ENCODE data around the gene ZKSCAN7.
"Not testable (repeated sequence)": the region's sequence is repeated elsewhere in the genome, so short reads cannot be mapped to it uniquely, and the experiment has no call there.

Gene ZKSCAN7

DNA sequence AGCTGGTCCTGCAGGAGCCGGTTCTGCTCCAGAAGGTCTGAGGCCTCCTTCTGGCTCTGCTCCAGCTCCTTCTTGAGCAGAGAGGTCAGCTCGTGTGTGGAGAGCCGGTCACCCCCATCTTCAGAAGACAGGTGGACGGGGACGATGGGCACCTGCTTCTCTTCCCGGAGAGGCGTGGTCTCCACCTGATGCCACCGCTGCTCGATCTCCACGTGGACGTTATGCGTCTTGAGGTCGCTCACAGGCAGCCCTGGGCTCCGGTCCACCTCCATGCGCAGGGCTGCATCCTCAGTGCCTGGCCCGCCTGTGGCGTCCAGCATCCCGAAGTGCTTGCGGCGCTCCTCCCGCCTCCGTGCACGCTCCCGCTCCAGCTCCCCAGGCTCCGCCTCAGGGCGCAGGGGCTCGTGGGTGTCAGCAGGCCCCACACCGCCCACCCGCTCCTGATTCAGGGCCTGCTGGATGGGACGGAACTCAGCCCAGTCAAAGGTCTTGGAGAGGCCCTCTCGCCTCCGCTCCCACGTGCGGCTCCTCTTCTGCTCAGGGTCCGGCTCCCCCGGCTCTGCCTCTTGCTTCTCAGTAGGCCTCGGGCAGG lies 24.0 kb downstream of the ZKSCAN7 start:
- not testable (repeated sequence) for H3K27me3 Mint-ChIP-seq (ENCODE audit: low read depth, poor library complexity)

DNA sequence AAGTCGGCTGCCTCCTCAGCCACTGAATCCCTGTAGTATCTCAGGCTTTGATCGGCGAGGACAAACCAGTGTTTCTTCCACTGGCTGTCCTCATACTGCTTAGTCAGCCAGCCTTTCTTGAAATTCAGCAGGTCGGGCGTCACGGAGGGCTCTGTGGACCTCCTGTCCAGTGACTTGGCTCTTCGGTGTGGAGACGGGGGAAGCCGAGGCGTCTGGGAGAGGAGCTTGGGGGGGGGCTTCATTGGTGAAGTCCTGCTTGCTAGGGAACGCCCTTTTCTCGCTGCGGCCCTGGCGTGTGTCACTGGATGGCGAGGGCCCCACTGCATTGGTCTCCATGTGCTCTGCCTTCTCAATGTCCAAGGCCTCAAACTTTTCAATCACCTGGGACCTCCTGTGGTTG lies 24.8 kb downstream of the ZKSCAN7 start:
- not testable (repeated sequence) for H3K4me3 Mint-ChIP-seq; DNase-seq; H3K27ac Mint-ChIP-seq; H3K27me3 Mint-ChIP-seq (ENCODE audit: low read depth, poor library complexity)
- Mint-ChIP-seq H3K4me1 (peaks cover 13% of the 10 kb centered on the region), H3K9me3 (peaks cover 37% of the 10 kb centered on the region), H3K36me3 (ENCODE audit: low read depth) (peaks cover 77% of the 10 kb centered on the region)

More for the DNA sequence above, 24.0 kb downstream of the ZKSCAN7 start:
- peaks cover 85% of the 10 kb centered on the region for H3K36me3 Mint-ChIP-seq (ENCODE audit: low read depth)
- not testable (repeated sequence) for H3K4me3 Mint-ChIP-seq, H3K4me1 Mint-ChIP-seq, H3K27ac Mint-ChIP-seq, DNase-seq
- H3K9me3 Mint-ChIP-seq, result peaks cover 44% of the 10 kb centered on the region

DNA sequence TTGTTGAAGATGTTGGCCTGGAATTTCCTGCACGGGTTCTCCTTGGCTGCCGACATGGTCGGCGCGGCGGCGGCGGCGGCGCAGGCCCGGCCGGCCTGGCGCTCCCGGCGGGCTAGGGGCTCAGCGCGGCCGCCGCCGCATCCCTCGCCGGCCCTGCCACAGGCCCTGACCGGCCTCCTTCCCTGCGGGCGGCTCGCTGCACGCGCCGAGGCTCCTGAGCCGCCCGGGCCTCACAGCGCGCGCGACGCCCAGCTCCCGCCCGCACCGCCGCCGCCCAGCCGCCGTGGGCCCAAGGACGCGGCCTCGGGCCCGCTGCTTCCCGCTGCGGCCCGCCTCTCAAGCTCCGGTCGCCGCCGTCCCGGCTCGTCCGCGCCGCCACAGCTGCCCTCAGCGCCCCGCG lies 26.0 kb downstream of the ZKSCAN7 start:
- not testable (repeated sequence) for H3K4me3 Mint-ChIP-seq; DNase-seq; H3K27me3 Mint-ChIP-seq (ENCODE audit: low read depth, poor library complexity); H3K27ac Mint-ChIP-seq
- peaks cover 38% of the 10 kb centered on the region for H3K9me3 Mint-ChIP-seq
- H3K4me1 Mint-ChIP-seq, result peaks cover 24% of the 10 kb centered on the region
- H3K36me3 Mint-ChIP-seq (ENCODE audit: low read depth), result peaks cover 77% of the 10 kb centered on the region

DNA sequence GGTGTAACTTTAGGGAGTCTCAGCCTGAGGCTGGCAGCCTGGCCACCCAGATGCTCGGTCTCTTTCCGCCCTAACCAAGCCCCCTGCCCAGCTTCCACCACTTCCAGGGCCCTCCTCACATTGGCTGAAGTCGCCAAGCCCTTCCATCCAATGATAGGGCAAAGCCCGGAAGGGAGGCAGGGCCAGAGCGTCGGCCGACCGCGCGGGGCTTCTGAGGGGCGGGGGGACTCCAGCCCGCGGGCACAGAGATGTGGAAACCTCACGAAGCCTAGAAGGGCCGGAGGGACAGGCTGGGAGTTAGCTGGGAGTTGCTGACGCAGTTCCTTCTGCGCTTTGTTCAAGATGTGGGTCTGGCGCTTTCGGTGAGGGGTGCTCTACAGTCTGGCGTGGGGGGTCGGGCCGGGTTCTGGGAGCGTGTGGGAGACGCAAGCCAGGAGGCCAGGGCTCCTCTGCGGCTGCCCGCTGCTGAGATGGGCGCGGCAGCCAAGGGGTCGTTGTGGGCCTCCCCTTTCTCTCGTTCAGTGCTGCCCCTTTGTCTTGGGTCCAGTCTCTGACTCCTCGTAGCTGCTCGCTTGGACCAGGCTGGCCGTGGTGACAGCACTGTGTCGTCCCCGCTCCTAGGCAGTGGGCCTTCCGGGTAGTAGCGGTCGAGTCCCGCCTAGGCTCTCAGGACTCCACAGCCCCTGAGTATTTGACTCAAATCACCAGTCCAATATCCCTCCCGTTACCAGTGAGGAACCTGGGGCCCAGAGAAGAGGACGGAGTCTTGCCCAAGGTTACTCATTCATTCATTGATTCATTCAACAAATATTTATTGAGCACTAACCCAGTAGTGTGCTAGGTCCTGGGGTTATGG lies 29.9 kb downstream of the ZKSCAN7 start, which contains the start of gene ZNF660:
ZNF660 (plus strand) TSS at position 319 of the 856 bp plus-strand sequence. CDS start 9,230 bp downstream, outside the sequence.
- Mint-ChIP-seq H3K27me3 (ENCODE audit: low read depth, poor library complexity) (peaks cover 2% of the 10 kb centered on the region), H3K27ac (peak within 1 kb of the TSS; percentile 99), H3K9me3 (peaks cover 58% of the 10 kb centered on the region), H3K36me3 (ENCODE audit: low read depth) (peaks cover 79% of the 10 kb centered on the region), H3K4me3 (peak within 1 kb of the TSS; percentile 95), H3K4me1 (peaks cover 29% of the 10 kb centered on the region)
- DNase-seq, result peak; percentile 81
- TF ChIP-seq, protein P1, sequence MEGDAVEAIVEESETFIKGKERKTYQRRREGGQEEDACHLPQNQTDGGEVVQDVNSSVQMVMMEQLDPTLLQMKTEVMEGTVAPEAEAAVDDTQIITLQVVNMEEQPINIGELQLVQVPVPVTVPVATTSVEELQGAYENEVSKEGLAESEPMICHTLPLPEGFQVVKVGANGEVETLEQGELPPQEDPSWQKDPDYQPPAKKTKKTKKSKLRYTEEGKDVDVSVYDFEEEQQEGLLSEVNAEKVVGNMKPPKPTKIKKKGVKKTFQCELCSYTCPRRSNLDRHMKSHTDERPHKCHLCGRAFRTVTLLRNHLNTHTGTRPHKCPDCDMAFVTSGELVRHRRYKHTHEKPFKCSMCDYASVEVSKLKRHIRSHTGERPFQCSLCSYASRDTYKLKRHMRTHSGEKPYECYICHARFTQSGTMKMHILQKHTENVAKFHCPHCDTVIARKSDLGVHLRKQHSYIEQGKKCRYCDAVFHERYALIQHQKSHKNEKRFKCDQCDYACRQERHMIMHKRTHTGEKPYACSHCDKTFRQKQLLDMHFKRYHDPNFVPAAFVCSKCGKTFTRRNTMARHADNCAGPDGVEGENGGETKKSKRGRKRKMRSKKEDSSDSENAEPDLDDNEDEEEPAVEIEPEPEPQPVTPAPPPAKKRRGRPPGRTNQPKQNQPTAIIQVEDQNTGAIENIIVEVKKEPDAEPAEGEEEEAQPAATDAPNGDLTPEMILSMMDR (IDR thresholded peaks at IDR 0.05), result no peak

DNA sequence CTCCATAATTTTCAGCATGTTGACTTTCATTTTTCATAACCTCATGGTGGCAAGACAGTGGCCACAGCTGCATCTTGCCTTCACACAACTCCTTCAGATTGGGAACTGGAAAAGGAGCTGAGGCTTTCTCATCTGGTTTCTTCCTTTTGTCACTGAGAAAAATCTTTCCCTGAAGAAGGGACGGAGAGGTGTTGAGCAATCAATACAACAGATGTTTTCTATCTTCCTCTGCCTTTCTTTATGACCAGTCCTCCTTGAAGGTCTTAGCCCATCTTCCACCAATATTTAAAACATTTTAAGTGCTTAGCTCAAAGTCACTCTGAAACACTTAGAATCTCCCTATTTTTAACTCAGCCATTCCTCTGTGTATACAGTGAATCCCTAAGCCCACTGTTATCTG lies 41.6 kb downstream of the ZKSCAN7 start:
- no peak overlapping the region for H3K4me3 Mint-ChIP-seq
- H3K36me3 Mint-ChIP-seq (ENCODE audit: low read depth), result peaks cover 99% of the 10 kb centered on the region
- TF ChIP-seq, protein P1 (IDR thresholded peaks at IDR 0.05), result no peak
- no peaks in the 10 kb centered on the region for H3K4me1 Mint-ChIP-seq
- H3K27me3 Mint-ChIP-seq (ENCODE audit: low read depth, poor library complexity), result peaks cover 3% of the 10 kb centered on the region
- DNase-seq, result no peak
- H3K9me3 Mint-ChIP-seq, result peaks cover 97% of the 10 kb centered on the region
- H3K27ac Mint-ChIP-seq, result no peak overlapping the region

DNA sequence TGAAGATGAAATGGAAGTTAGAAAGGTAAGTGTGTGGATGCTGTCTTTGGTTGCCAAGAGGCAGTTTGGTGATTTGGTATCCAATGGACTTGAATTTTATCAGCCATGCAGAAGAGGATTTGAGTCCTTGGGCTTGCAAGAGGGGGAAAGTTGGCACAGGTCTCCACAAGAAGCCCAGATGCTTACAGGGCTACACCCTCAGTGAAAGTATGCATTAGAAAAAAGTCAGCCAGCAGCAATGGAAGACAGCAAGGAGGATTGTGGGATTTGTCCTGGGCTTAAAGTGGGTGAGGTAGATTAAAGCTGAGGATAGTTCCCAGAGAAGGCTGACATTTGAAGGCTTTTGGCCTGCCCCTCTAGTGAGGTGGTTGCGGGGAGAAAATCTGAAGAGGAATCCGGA lies 46.8 kb downstream of the ZKSCAN7 start:
- no peak for DNase-seq
- Mint-ChIP-seq H3K4me1 (no peaks in the 10 kb centered on the region), H3K27ac (no peak overlapping the region), H3K27me3 (ENCODE audit: low read depth, poor library complexity) (peaks cover 3% of the 10 kb centered on the region), H3K36me3 (ENCODE audit: low read depth) (peaks cover 98% of the 10 kb centered on the region), H3K4me3 (no peak overlapping the region), H3K9me3 (peaks cover 96% of the 10 kb centered on the region)
- TF ChIP-seq, protein P1 (IDR thresholded peaks at IDR 0.05), result no peak

DNA sequence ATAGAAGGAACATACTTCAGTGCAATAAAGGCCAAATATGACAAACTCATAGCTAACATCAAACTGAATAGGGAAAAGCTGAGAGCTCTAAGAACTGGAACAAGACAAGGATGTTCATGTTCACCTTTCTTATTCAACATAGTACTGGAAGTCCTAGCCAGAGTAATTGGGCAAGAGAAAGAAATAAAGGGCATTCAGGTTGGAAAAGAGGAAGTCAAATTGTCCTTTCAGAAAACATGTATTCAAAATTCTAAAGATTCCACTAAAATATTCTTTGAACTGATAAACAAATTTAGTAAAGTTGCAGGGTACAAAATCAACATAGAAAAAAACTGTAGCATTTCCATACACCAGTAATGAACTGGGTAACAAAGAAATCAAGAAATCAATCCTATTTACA lies 57.7 kb downstream of the ZKSCAN7 start:
- H3K36me3 Mint-ChIP-seq (ENCODE audit: low read depth), result peaks cover 91% of the 10 kb centered on the region
- H3K27ac Mint-ChIP-seq, result no peak overlapping the region
- no peaks in the 10 kb centered on the region for H3K27me3 Mint-ChIP-seq (ENCODE audit: low read depth, poor library complexity)
- H3K4me3 Mint-ChIP-seq, result no peak overlapping the region
- H3K4me1 Mint-ChIP-seq, result no peaks in the 10 kb centered on the region
- DNase-seq, result no peak
- H3K9me3 Mint-ChIP-seq, result peaks cover 72% of the 10 kb centered on the region
- TF ChIP-seq, protein P1 (IDR thresholded peaks at IDR 0.05), result no peak
